Neutrophil (primary cell): ENCODE data around the gene FAM200C.

Experiments used
- H3K27ac ChIP-seq: fragments of 200-600 bp; sonication (generic); 2 replicates; pipeline ENCODE4 v1.5.1; 2016; ENCODE audit warnings: mild to moderate bottlenecking, moderate library complexity
- H3K27me3 ChIP-seq: fragments of 200-600 bp; sonication (generic); 2 replicates; pipeline ENCODE4 v1.6.0; 2016; ENCODE audit warnings: mild to moderate bottlenecking
- H3K36me3 ChIP-seq: fragments of 200-600 bp; sonication (generic); 2 replicates; pipeline ENCODE4 v1.5.1; 2017
- H3K4me1 ChIP-seq, 2 experiments: fragments of 200-600 bp in 1 of 2; sonication (generic) in 1 of 2; 1 replicate in 1 of 2; 2 replicates in 1 of 2; pipeline versions ENCODE4 v1.5.1 to v1.6.1; 2013 to 2016; ENCODE audit warnings: low read depth in 1 of 2, low read length in 1 of 2, mild to moderate bottlenecking in 1 of 2, moderate library complexity in 1 of 2; ENCODE audit not compliant: control insufficient read depth in 1 of 2, insufficient read depth in 1 of 2
- H3K4me3 ChIP-seq, 2 experiments: fragments of 200-600 bp in 1 of 2; sonication (generic) in 1 of 2; 1 replicate in 1 of 2; 2 replicates in 1 of 2; pipeline ENCODE4 v1.5.1; 2013 to 2016; ENCODE audit warnings: low read depth in 1 of 2, low read length in 1 of 2, mild to moderate bottlenecking in 1 of 2, moderate library complexity in 1 of 2
- H3K9me3 ChIP-seq: fragments of 200-600 bp; sonication (generic); 2 replicates; pipeline ENCODE4 v1.5.1; 2016
- TF ChIP-seq, protein P1 (sequence below): fragments of 200-600 bp; sonication (generic); IDR thresholded peaks from 2 replicates; pipeline ENCODE4 v1.5.1; 2016; ENCODE audit warnings: antibody characterized with exemption

Gene FAM200C

DNA sequence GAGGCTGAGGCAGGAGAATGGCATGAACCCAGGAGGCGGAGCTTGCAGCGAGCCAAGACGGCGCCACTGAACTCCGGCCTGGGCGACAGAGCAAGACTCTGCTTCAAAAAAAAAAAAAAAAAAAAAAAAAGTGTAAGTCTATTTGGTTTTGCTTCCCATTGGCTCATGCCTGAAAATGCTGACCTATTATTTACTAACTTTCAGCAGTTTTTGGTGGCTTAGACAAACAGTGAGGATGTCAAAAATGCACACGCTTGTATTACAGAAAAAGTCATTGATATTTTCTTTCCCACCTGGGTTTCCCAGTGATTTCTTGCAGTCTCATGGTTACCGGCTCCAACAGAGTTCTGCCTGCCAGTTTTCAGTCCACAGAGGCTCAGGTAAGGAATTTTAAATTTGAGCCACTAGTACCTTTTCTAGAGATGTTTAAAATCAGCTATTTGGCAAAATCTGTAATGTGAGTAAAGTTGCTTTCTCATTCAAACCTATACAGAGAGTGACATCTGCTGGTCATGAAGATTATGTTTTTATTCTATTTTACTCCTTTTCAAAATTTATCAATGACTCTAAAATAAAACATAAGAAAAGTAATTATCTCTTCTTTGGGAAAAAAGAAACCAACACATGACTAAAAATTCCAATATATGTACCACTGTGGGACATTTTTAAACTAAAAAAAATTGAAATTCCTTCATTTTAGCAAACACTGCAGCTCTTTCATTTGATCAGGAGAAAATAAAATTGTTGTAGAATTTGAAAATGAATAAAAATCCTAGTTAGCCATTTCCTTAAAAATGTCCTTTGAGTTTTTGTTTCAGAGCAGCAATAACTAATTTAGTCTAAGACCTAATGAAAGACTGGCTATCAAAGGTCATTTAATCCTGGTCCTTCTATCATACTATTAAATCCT lies 8.8 kb downstream of the FAM200C start:
- no peaks in the 10 kb centered on the region for H3K9me3 ChIP-seq
- H3K4me3 ChIP-seq, result no peak overlapping the region
- H3K4me1 ChIP-seq, result no peaks in the 10 kb centered on the region
- H3K36me3 ChIP-seq, result no peaks in the 10 kb centered on the region
- no peaks in the 10 kb centered on the region for H3K27me3 ChIP-seq
- H3K27ac ChIP-seq, result no peak overlapping the region
- TF ChIP-seq, protein P1, sequence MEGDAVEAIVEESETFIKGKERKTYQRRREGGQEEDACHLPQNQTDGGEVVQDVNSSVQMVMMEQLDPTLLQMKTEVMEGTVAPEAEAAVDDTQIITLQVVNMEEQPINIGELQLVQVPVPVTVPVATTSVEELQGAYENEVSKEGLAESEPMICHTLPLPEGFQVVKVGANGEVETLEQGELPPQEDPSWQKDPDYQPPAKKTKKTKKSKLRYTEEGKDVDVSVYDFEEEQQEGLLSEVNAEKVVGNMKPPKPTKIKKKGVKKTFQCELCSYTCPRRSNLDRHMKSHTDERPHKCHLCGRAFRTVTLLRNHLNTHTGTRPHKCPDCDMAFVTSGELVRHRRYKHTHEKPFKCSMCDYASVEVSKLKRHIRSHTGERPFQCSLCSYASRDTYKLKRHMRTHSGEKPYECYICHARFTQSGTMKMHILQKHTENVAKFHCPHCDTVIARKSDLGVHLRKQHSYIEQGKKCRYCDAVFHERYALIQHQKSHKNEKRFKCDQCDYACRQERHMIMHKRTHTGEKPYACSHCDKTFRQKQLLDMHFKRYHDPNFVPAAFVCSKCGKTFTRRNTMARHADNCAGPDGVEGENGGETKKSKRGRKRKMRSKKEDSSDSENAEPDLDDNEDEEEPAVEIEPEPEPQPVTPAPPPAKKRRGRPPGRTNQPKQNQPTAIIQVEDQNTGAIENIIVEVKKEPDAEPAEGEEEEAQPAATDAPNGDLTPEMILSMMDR, result no peak

DNA sequence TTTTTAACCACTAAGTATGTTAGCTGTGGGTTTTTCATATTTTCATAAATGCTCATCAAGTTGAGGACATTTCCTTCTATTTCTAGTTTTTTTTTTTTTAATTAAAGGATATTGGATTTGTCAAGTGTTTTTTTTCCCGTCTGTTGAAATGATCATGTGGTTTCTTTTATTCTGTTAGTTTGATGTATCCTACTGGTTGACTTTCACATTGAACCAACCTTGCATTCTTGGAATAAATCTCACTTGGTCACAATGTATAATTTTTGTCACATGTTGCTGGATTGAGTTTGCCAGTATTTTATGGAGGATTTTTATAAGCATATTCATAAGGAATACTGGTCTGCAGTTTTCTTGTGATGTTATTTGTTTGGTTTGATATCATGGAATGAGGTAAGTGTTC lies 12.4 kb downstream of the FAM200C start:
- Histone ChIP-seq H3K4me3 (no peak overlapping the region), H3K9me3 (no peaks in the 10 kb centered on the region), H3K27me3 (peaks cover under 1% of the 10 kb centered on the region), H3K36me3 (no peaks in the 10 kb centered on the region), H3K27ac (no peak overlapping the region), H3K4me1 (no peaks in the 10 kb centered on the region)
- TF ChIP-seq, protein P1, result no peak

DNA sequence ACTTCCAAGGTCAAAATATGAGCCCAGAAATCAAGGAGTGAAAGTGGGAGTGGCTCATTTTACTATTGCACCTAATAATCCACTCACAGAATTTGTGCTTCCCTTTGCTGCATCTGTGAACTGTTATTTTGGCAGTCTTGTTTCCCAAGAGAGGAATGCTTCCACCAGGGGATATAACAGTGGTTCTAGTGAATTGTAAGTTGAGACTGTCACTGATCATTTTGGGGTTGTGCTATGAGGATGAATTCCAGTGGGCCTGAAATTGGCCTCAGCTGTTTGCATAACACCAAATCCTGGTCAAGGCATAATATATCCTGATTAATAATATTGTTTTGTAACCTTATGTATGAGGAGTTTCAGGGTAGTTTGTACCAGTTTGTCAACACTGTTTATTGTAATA lies 14.4 kb downstream of the FAM200C start:
- H3K27ac ChIP-seq, result no peak overlapping the region
- H3K4me3 ChIP-seq, result no peak overlapping the region
- H3K4me1 ChIP-seq, result no peaks in the 10 kb centered on the region
- H3K36me3 ChIP-seq, result no peaks in the 10 kb centered on the region
- peaks cover 11% of the 10 kb centered on the region for H3K27me3 ChIP-seq
- no peaks in the 10 kb centered on the region for H3K9me3 ChIP-seq
- TF ChIP-seq, protein P1, result no peak

DNA sequence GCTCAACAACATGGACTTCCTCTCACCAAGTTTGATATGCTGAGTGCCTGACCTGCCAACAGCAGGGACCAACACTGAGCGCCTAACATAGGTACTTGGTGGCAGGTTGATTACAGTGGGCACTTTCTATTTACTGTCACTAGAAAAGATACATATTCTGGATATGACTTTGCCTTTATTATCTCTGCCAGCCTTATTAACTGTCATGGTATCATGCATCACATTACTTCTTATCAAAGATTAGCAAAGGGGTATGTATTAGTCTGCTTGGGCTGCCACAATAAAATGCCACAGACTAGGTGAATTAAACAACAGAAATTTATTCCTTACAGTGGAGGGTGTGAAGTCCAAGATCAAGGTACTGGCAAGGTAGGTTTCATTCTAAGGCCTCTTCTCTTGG lies 15.2 kb downstream of the FAM200C start:
- Histone ChIP-seq H3K9me3 (no peaks in the 10 kb centered on the region), H3K36me3 (no peaks in the 10 kb centered on the region), H3K4me1 (no peaks in the 10 kb centered on the region), H3K4me3 (no peak overlapping the region), H3K27me3 (peaks cover 11% of the 10 kb centered on the region), H3K27ac (no peak overlapping the region)
- TF ChIP-seq, protein P1, result no peak

DNA sequence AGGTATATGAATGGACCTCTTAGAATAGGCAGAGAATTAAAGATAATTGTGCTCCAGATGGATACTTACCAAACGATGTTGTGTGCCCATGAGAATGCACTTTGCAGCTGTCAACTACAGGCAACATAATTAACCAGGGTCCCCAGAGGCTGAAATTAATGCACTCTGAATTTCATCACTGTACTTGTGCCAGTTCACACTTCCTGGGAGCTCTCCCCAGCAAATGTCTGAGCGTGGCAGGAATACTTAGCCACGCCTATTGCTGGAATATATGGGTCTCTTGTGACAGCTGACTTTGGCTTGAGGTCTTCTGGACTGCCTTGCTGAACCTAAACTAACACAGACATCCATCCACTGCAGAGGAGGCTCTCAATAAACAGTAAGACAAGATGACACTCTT lies 17.5 kb downstream of the FAM200C start:
- TF ChIP-seq, protein P1, result no peak
- no peaks in the 10 kb centered on the region for H3K9me3 ChIP-seq
- H3K4me1 ChIP-seq, result no peaks in the 10 kb centered on the region
- no peaks in the 10 kb centered on the region for H3K36me3 ChIP-seq
- H3K4me3 ChIP-seq, result no peak overlapping the region
- peaks cover 11% of the 10 kb centered on the region for H3K27me3 ChIP-seq
- H3K27ac ChIP-seq, result no peak overlapping the region
